Esophagus muscularis mucosa (tissue), 3 donors: Measurements from ENCODE around the gene FBXL7.

Source experiments
- CTCF ChIP-seq, 3 experiments: fragments of 200-600 bp in 2 of 3; fragments of 450-650 bp in 1 of 3; sonication (generic) in 2 of 3; IDR thresholded peaks; one replicate each; pipeline ENCODE4 v1.5.1; 2017 to 2019; ENCODE audit warnings: antibody characterized with exemption in 3 of 3, mild to moderate bottlenecking in 2 of 3, moderate library complexity in 1 of 3
- POLR2A ChIP-seq: fragments of 450-650 bp; IDR thresholded peaks from one replicate; pipeline ENCODE4 v1.6.1; 2017; ENCODE audit warnings: antibody characterized with exemption, moderate library complexity, mild to moderate bottlenecking, low read depth

GRCh38 chr5:15717001-15717400 lies 217.0 kb downstream of the FBXL7 start:
- TF ChIP-seq CTCF (IDR thresholded peaks at IDR 0.05) (no peak), POLR2A (no peak)
